GM23338 (cell line): ENCODE results near the gene OBSCN. TPM values are rescaled to one million over a fixed set of nuclear protein-coding genes. Genes with fewer than 3 reads are reported as not detected.

Experiments
- ATAC-seq: fragments of 200-7000 bp; cut with Tn5 transposase; 3 replicates; pipeline ENCODE4 v1.9.1; 2020
- DNase-seq: peaks from one replicate; pipeline ENCODE4 v3.0.0-alpha.2; 2015; ENCODE audit warnings: low spot score
- H2AFZ ChIP-seq: fragments of 200-600 bp; sonication (generic); 2 replicates; pipeline ENCODE4 v1.8.0; 2016; ENCODE audit warnings: antibody characterized with exemption, mild to moderate bottlenecking, moderate library complexity
- H3F3A ChIP-seq: fragments of 200-600 bp; sonication (generic); replicated peaks from 2 replicates; pipeline ENCODE4 v1.8.0; 2017; ENCODE audit warnings: antibody characterized with exemption, mixed run types, low read depth
- H3K27ac ChIP-seq: fragments of 200-600 bp; sonication (generic); 2 replicates; pipeline ENCODE4 v1.6.1; 2016; ENCODE audit warnings: low read depth
- H3K27me3 ChIP-seq: fragments of 200-600 bp; sonication (generic); 2 replicates; pipeline ENCODE4 v1.8.0; 2016; ENCODE audit warnings: mild to moderate bottlenecking, mixed run types, moderate library complexity; ENCODE audit not compliant: insufficient read depth
- H3K36me3 ChIP-seq: fragments of 200-600 bp; sonication (generic); 2 replicates; pipeline ENCODE4 v1.8.0; 2016; ENCODE audit warnings: mild to moderate bottlenecking; ENCODE audit not compliant: insufficient read depth
- H3K4me1 ChIP-seq: fragments of 200-600 bp; sonication (generic); 2 replicates; pipeline ENCODE4 v1.8.0; 2016; ENCODE audit warnings: mild to moderate bottlenecking, moderate library complexity; ENCODE audit not compliant: insufficient read depth
- H3K4me2 ChIP-seq: fragments of 200-600 bp; sonication (generic); 2 replicates; pipeline ENCODE4 v1.7.1; 2017; ENCODE audit warnings: mixed run types
- H3K4me3 ChIP-seq: fragments of 200-600 bp; sonication (generic); 2 replicates; pipeline ENCODE4 v1.6.1; 2016; ENCODE audit warnings: mixed run types
- H3K79me2 ChIP-seq: fragments of 200-600 bp; sonication (generic); replicated peaks from 2 replicates; pipeline ENCODE4 v1.8.0; 2017; ENCODE audit warnings: mild to moderate bottlenecking; ENCODE audit not compliant: insufficient read depth
- H3K9me2 ChIP-seq: fragments of 200-600 bp; sonication (generic); 2 replicates; pipeline ENCODE4 v1.8.0; 2017; ENCODE audit not compliant: insufficient read depth
- H4K20me1 ChIP-seq: fragments of 200-600 bp; sonication (generic); replicated peaks from 2 replicates; pipeline ENCODE4 v1.8.0; 2017; ENCODE audit warnings: mild to moderate bottlenecking; ENCODE audit not compliant: insufficient read depth
- H3K27ac Mint-ChIP-seq: 2 replicates; pipeline ENCODE4 v1.8.0; 2020; ENCODE audit warnings: inconsistent platforms, mild to moderate bottlenecking, moderate library complexity, mixed read lengths
- H3K27me3 Mint-ChIP-seq: 3 replicates; pipeline ENCODE4 v1.8.0; 2022; ENCODE audit warnings: low read depth, mild to moderate bottlenecking, moderate library complexity, mixed read lengths, inconsistent platforms; ENCODE audit not compliant: insufficient read depth, poor library complexity
- H3K36me3 Mint-ChIP-seq: 3 replicates; pipeline ENCODE4 v1.8.0; 2021; ENCODE audit warnings: low read depth, mild to moderate bottlenecking, inconsistent platforms, moderate library complexity, mixed read lengths
- H3K4me1 Mint-ChIP-seq: 3 replicates; pipeline ENCODE4 v1.8.0; 2020; ENCODE audit warnings: mild to moderate bottlenecking, inconsistent platforms, mixed read lengths
- H3K4me3 Mint-ChIP-seq: 3 replicates; pipeline ENCODE4 v1.8.0; 2021; ENCODE audit warnings: moderate library complexity, mild to moderate bottlenecking, inconsistent platforms, mixed read lengths
- H3K9me3 Mint-ChIP-seq: 3 replicates; pipeline ENCODE4 v1.8.0; 2020; ENCODE audit warnings: moderate library complexity, mild to moderate bottlenecking, inconsistent platforms, mixed read lengths
- CREB1 ChIP-seq: fragments of 250-450 bp; sonication (Bioruptor Pico); IDR thresholded peaks from 2 replicates; pipeline ENCODE4 v1.5.0; 2020; ENCODE audit warnings: low read depth, mild to moderate bottlenecking, moderate library complexity
- CTCF ChIP-seq, 2 experiments: fragments of 200-600 bp in 1 of 2; sonication (generic) in 1 of 2; conservative IDR thresholded peaks; 2 replicates each; pipeline versions ENCODE4 v1.5.1 to v1.6.1; 2016 to 2017; ENCODE audit warnings: antibody characterized with exemption in 2 of 2, low read depth in 2 of 2, mild to moderate bottlenecking in 2 of 2, moderate library complexity in 1 of 2
- ETS1 ChIP-seq: IDR thresholded peaks from 2 replicates; pipeline ENCODE4 v1.6.1; 2016; ENCODE audit warnings: antibody characterized with exemption
- EZH2 ChIP-seq: fragments of 200-600 bp; sonication (generic); IDR thresholded peaks from one replicate; pipeline ENCODE4 v1.8.0; 2017; ENCODE audit warnings: antibody characterized with exemption, mild to moderate bottlenecking, low read depth; ENCODE audit not compliant: unreplicated experiment
- EZH2phosphoT487 ChIP-seq: fragments of 200-600 bp; sonication (generic); IDR thresholded peaks from one replicate; pipeline ENCODE4 v1.8.1; 2018; ENCODE audit warnings: antibody characterized with exemption; ENCODE audit not compliant: unreplicated experiment
- JUNB ChIP-seq: IDR thresholded peaks from one replicate; pipeline ENCODE4 v1.6.1; 2016; ENCODE audit warnings: antibody characterized with exemption; ENCODE audit not compliant: unreplicated experiment
- NANOG ChIP-seq: IDR thresholded peaks from 2 replicates; pipeline ENCODE4 v1.6.1; 2016; ENCODE audit warnings: antibody characterized with exemption, borderline replicate concordance
- POLR2AphosphoS5 ChIP-seq: IDR thresholded peaks from 2 replicates; pipeline ENCODE4 v1.6.1; 2016; ENCODE audit warnings: antibody characterized with exemption, low read depth
- REST ChIP-seq: IDR thresholded peaks from one replicate; pipeline ENCODE4 v1.6.1; 2018; ENCODE audit warnings: antibody characterized with exemption; ENCODE audit not compliant: unreplicated experiment
- STAT1 ChIP-seq: IDR thresholded peaks from one replicate; pipeline ENCODE4 v1.6.1; 2016; ENCODE audit warnings: antibody characterized with exemption; ENCODE audit not compliant: unreplicated experiment
- ZNF114 ChIP-seq: fragments of 250-450 bp; sonication (Bioruptor Pico); IDR thresholded peaks from 2 replicates; pipeline ENCODE4 v1.5.0; 2020; ENCODE audit warnings: mild to moderate bottlenecking, moderate library complexity
- ZNF331 ChIP-seq: fragments of 250-450 bp; sonication (Bioruptor Pico); IDR thresholded peaks from 2 replicates; pipeline ENCODE4 v1.5.0; 2020; ENCODE audit warnings: low read depth, mild to moderate bottlenecking, moderate library complexity
- ZNF462 ChIP-seq: fragments of 250-450 bp; sonication (Bioruptor Pico); IDR thresholded peaks from 2 replicates; pipeline ENCODE4 v1.5.0; 2020; ENCODE audit warnings: mild to moderate bottlenecking, moderate library complexity
- polyA plus RNA-seq: library from polyadenylated mRNA; unstranded; fragments of >200 nt; fragmentation: Nextera tagmentation; extraction: Ambion mirVana; gene quantifications from 2 replicates; pipeline ENCODE4 v1.2.1, GENCODE V29; 2016
- total RNA-seq: library from RNA; depleted of rRNA; stranded (reverse); fragments of >200 nt; shearing (Covaris generic); gene quantifications from 2 replicates; pipeline ENCODE4 v1.2.3, GENCODE V29; 2014

Gene OBSCN
- total and polyA plus RNA-seq, 2 experiments from 2014 or later: 8.4 to 38.5 TPM

GRCh38 chr1:228333739-228334115 is 125.9 kb downstream of the OBSCN start:
- Mint-ChIP-seq H3K4me1 (no peaks in the 10 kb centered on the region), H3K27me3 (peaks cover 1% of the 10 kb centered on the region), H3K27ac (no peak overlapping the region), H3K4me3 (no peak overlapping the region), H3K36me3 (0 out of 3 replicates have a peak, but pooled peaks cover 4% of the 10 kb centered on the region), H3K9me3 (no peaks in the 10 kb centered on the region)
- no peak overlapping the region for H2AFZ ChIP-seq
- no peak for TF ChIP-seq NANOG
- no peak for TF ChIP-seq EZH2phosphoT487
- no peak for TF ChIP-seq POLR2AphosphoS5
- no peak for TF ChIP-seq ZNF462 (CRISPR knock-in tag)
- TF ChIP-seq EZH2: no peak
- no peak for TF ChIP-seq STAT1
- no peak for TF ChIP-seq CTCF (conservative IDR thresholded peaks at IDR 0.05; ENCODE audit: low read depth in 2 of 2)
- TF ChIP-seq REST: no peak
- no peak for TF ChIP-seq ZNF331 (CRISPR knock-in tag)
- TF ChIP-seq ETS1: no peak
- TF ChIP-seq ZNF114 (CRISPR knock-in tag): no peak
- TF ChIP-seq JUNB: no peak
- TF ChIP-seq CREB1 (CRISPR knock-in tag): no peak
- DNase-seq (no peak), ATAC-seq (no peak)
- H3K27ac ChIP-seq: no peak overlapping the region
- no peaks in the 10 kb centered on the region for H3F3A ChIP-seq
- no peak overlapping the region for H3K4me2 ChIP-seq
- no peaks in the 10 kb centered on the region for H3K27me3 ChIP-seq
- no peaks in the 10 kb centered on the region for H4K20me1 ChIP-seq
- no peak overlapping the region for H3K4me3 ChIP-seq
- no peaks in the 10 kb centered on the region for H3K36me3 ChIP-seq
- no peaks in the 10 kb centered on the region for H3K79me2 ChIP-seq
- no peaks in the 10 kb centered on the region for H3K9me2 ChIP-seq
- no peaks in the 10 kb centered on the region for H3K4me1 ChIP-seq
